AG08395 (cell line): ENCODE data around the gene SMIM7.
"Not testable (repeated sequence)": the region's sequence is repeated elsewhere in the genome, so short reads cannot be mapped to it uniquely, and the experiment has no call there.

ENCODE experiments used
- DNase-seq: peaks from one replicate; pipeline ENCODE4 v3.0.0; 2012; ENCODE audit warnings: mixed read lengths, low spot score

Gene SMIM7

DNA sequence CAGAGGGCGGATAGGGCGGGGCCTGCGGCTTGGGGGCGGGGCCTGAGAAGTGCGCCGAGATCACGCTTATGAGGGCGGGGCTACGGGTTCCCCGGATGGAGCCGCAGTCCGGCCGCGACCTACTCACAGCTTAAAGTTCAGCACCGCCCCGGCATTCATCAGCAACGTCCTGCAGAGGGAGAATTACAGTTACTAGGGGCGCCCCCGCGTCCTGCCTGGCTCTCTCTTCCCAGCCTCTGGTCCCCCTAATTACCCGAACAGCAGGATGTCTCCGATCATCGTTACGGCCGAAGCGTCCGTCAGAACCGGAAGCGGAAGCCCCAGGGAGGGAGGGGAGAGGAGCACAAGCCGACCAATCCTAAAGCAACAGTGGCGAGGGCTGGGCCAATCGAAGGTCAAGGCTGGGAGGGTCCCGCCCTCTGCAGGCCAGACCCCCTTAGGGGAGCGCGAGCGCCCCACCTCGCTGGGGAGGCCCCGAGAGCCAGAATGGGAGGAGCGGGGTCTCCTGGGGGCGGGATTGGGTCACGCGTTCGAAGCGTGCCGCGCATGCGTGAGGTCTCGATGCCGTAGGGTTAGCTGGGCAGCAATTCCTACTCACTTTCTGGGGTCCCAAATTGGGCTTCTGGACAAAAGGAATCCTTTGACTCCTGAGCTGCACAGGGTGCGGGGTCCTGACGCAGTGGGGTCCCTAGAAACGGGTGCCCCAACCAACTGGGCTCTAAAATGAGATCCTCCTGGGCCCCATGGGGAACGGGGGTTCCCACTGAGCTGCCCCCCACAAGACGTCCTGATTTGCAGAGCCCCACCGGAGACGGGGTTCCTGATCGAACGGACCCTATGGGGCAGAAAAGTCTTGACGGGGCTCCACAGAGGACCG lies at the start of gene SMIM7:
Gene SMIM7 (minus strand): TSS at position 313 of the 877 bp plus-strand sequence. CDS start 34 bp downstream, at position 279.
- DNase-seq: peak; percentile 100

DNA sequence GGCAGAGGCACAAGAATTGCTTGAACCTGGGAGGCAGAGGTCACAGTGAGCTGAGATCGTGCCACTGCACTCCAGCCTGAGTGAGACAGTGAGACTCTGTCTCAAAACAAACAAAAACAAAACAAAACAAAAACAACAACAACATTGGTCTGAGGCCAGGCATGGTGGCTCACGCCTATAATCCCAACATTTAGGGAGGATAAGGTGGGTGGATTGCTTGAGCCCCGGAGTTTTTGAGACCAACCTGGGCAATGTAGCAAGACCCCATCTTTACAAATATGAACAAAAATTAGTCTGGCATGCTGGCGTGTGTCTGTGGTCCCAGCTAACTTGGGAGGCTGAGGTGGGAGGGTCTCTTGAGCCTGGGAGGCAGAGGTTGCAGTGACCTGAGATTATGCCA lies 43.7 kb upstream of the SMIM7 start:
- DNase-seq: no peak

DNA sequence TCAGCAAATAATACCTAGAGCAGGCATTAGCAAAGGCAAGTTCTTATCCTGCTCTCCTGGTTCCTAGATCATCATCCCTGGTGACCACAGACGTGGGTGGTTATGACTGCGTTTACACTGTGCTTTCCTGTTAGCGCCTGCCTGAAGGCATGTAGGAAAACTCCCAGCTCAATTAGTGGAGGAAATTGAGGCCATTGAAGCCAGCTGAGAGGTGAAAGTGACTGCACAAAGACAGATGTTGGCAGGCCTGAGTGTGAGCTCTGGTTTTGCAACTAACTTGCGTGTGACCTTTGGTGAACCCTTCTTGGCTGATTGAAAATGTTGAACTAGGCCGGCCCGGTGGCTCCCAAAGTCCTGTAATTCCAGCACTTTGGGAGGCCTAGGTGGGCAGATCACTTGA lies 42.2 kb upstream of the SMIM7 start:
- peak; percentile 15 for DNase-seq

DNA sequence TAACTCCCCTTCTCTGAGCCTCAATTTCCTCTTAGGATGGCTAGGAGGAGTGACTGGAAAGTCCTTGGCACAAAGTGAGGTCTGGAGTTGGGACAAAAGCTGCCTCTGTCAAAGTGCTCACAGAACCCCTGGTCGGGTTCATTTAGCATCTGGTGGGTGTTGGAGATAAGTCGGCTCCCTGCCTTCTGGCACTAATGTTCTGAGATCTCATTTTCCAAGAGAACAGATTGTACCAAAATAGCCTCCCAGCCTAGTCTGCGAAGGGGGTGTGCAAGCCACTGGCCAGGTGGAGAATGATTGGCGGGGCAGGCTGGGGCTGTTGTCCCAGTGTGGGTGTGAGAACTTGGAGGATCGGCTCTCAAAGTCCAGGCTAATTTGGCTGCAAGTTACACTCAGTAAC lies 39.0 kb upstream of the SMIM7 start:
- no peak for DNase-seq

DNA sequence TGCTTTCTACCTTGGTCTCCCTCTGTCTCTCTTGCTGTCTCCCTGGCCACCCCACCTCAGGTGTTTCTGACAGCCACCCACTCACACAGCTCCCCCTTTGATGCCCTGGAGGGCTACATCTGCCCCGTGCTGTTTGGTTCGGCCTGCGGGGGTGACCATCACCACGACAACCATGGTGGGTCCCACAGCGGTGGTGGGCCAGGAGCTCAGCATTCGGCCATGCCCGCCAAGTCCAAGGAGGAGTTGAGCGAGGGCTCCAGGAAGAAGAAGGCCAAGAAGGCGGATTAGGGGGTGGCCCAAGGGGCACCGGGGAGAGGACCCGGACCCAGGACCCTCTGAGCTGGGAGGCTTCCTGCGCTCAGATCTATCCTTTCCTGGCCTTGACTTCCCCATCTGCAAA lies 28.1 kb upstream of the SMIM7 start:
- DNase-seq: no peak

DNA sequence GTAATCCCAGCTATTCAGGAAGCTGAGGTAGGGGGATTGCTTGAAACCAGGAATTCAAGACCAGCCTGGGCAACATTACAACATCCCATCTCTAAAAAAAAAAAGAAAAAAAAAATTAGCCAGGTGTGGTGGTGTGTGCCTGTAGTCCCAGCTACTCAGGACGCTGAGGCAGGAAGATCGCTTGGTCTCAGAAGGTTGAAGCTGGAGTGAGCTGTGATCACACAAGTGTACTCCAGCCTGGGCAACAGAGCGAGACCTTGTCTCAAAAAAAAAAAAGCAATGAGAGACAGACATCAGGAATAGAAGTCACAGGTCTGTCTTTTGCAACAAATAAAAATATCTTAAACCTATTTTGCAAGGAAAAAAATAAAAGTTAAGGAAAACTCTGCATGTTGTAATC lies 24.3 kb upstream of the SMIM7 start:
- no peak for DNase-seq

DNA sequence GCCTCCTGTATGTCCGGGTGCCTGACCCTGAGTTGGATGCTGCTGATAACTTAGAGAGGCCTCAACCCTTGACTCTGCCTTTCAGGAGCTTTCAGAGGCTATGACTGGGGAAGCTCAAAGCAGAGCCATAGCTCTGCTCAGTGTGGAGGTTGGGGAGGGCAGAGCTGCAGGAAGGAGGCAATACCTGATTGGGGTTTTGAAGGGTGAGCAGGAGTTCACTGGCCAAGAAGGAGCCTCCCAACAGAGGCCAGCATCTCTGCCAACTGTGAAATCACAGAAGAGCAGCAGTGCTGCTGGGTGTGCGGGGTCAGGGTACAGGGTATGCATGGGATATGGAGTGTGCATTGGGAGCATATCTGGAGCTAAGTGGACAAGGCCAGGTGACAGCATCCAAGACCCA lies 22.6 kb upstream of the SMIM7 start:
- no peak for DNase-seq

DNA sequence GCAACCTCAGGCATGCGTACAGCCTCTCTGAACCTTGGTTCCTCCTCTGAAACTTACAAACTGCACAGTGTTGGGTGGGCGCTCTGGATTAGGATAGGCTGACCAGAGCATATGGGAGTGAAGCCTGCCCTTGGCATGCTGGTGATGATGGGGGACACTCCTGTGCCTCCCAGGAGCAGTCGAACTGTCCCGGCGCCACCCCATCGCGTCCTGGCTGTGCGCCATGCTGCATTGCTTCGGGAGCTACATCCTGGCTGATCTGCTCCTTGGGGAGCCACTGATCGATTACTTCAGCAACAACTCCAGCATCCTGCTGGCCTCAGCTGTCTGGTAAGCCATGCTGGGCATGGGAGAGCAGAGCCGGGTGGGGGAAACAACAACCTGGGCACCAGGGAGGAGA lies 19.9 kb upstream of the SMIM7 start:
- DNase-seq: no peak

DNA sequence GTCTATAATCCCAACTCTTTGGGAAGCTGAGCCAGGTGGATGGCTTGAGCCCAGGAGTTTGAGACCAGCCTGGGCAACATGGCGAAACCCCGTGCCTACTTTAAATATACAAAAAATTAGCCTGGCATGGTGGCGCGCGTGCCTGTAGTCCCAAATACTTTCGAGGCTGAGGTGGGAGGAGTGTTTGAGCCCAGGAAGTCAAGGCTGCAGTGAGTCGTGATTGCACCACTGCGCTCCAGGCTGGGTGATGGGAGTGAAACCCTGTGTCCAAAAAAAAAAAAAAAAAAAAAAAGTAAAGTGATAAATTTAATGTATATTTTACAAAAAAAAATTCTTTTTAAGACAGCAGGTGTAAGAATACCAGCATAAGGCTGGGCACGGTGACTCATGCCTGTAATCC lies 18.6 kb upstream of the SMIM7 start:
- DNase-seq: no peak

DNA sequence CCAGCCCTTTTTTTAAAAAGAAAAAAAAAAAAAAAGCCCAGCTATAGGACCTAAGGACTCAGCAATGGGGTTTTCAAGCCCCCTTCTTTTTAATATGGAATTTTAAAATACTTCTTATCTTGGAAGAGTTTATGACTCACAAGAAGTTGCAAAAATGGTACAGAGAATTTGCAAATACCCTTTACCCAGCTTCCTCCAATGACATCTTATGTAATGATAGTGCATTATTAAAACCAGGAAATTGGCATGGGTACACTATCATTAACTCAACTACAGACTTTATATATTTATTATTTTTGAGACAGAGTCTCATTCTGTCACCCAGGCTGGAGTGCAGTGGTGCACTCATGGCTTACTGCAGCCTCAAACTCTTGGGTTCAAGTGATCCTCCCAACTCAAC lies 17.1 kb upstream of the SMIM7 start:
- no peak for DNase-seq

DNA sequence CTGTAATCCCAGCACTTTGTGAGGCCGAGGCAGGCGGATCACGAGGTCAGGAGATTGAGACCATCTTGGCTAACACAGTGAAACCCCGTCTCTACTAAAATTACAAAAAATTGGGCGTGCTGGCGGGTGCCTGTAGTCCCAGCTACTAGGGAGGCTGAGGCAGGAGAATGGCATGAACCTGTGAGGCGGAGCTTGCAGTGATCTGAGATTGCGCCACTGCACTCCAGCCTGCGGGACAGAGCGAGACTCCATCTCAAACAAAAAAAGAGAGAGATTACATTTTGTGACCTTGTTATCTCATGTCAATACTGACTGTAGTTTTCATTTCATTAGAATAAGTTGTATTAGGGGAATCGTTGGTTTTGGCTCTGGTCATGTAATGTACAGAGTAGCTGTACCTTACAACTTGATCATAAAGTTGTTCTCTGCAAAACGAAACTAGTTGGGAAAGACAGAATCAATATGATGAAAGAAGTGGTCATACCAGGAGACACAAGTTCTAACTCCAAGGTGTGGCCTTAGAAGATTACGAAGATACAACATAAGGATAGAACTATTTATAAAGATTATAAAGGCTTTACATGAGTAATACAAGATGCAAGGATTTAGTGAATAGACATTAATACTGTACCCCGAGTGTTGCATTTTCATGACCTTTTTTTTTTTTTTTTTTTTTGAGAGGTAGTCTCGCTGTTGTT lies 16.3 kb upstream of the SMIM7 start:
- no peak for DNase-seq

DNA sequence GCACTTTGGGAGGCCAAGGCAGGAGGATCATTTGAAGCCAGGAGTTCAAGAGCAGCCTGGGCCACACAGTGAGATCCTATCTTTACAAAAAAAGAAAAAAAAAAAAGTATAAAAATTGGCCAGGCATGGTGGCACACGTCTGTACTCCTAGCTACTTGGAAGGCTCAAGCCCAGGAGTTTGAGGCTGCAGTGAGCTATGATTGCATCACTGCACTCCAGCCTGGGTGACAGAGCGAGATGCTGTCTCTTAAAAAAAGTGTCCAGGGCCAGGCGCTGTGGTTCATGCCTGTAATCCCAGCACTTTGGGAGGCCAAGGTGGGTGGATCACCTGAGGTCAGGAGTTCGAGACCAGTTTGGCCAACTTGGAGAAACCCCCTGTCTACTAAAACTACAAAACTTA lies 13.9 kb upstream of the SMIM7 start:
- DNase-seq: not testable (repeated sequence)

DNA sequence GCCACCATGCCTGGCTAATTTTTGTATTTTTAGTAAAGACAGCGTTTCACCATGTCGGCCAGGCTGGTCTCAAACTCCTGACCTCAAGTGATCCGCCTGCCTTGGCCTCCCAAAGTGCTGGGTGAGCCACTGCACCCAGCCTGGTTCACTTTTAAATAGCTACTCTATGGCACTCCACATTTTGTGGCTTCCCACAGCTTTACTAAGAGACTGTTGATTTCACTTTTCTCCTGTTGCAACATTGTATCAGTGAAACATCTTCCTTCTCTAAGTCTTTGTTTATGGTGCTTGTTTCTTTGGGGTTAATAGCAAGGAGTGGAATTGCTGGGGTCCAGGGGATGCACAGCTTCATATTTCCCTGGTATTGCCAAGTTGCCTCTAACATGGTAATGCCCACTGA lies 13.3 kb upstream of the SMIM7 start:
- no peak for DNase-seq

DNA sequence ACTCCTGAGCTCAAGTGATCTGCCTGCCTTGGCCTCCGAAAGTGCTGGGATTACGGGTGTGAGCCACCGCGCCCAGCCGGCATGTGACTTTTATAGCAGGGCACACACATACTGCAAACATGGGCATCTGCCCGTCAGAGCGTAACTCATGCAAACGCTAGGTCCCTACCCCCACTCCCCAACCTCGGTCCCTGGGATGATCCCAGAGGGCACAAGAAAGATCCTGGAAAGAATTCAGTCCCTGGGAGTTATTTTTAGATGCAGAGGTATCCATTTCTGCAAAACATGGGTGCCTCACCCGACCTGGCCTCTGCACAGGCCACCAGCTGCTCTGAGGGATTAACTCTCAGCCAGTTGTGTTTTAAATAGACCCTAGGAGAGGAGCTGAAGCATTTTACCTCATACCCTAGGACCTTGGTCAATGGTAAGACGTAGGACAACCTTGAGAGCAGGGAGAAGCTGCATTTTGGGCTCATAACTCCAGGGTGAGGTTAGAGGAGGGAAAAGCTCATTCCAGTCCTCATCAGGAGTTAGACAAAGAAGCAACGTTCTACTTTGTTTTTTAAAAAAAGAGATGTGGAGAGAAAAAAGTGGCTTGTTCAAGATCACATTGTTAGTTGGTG lies 11.8 kb upstream of the SMIM7 start:
- DNase-seq: no peak

DNA sequence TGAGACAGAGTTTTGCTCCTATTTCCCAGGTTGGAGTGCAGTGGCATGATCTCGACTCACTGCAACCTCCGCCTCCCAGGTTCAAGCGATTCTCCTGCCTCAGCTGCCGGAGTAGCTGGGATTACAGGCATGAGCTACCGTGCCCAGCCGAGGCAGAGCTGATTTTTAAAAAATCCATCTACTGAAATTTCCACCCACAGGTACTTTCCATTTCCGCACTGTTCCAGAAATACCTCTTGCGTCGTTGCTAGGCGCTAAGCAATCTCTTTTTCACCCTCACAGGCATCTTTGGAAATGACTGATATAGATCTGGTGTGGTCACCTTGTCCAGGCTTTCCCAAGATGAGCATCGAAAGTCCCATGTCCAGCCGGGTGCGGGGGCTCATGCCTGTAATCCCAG lies 10.3 kb upstream of the SMIM7 start:
- DNase-seq: no peak

DNA sequence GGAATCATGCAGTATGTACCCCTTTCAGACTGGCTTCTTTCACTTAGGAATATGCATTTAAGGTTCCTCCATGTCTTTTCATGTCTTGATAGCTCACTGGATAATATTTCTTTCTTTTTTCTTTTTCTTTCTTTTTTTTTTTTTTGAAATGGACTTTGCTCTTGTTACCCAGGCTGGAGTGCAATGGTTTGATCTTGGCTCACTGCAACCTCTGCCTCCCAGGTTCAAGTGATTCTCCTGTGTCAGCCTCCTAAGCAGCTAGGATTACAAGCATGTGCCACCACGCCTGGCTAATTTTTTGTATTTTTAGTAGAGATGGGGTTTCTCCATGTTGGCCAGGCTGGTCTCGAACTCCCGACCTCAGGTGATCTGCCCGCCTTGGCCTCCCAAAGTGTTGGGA lies 8.8 kb upstream of the SMIM7 start:
- not testable (repeated sequence) for DNase-seq

DNA sequence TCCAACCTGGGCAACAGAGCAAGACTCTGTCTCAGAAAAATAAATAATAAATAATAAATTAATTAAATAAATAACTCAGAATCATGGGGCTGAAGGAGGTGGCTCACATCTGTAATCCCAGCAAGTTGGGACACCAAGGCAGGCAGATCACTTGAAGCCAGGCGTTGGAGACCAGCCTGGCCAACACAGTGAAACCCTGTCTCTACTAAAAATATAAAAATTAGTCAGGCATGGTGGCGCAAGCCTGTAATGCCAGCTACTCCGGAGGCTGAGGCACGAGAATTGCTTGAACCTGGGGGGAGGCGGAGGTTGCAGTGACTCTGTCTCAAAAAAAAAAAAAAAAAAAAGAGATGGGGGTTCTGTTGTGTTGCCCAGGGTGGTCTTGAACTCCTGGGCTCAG lies 8.2 kb upstream of the SMIM7 start:
- no peak for DNase-seq

DNA sequence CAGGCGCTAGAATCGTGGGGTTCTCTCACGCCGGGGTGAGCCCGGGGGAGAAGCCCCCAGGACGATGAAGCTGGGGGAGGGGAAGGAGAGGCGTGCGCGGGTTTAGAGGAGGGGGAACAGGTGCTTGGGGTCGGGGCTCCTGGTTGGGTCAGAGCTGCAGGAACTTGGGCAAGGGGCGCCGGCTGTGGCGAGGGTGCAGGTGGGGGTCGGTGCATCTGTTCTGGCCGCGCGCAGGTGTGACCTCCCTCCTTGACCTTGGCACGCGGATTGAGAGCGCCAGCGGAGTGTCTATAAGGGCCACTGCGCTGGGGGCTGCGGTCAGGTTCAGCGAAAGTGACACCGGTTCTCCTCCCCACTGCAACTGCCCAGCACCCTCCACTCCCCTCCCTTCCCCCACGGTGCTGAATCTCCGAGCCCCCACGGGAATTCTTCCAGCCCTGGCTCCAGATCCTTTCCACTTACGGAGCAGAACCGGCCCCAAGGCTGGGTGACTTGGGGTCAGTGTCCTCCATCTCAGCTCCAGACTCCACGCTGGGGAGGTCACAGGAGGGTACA lies 1.6 kb upstream of the SMIM7 start:
- DNase-seq: no peak

DNA sequence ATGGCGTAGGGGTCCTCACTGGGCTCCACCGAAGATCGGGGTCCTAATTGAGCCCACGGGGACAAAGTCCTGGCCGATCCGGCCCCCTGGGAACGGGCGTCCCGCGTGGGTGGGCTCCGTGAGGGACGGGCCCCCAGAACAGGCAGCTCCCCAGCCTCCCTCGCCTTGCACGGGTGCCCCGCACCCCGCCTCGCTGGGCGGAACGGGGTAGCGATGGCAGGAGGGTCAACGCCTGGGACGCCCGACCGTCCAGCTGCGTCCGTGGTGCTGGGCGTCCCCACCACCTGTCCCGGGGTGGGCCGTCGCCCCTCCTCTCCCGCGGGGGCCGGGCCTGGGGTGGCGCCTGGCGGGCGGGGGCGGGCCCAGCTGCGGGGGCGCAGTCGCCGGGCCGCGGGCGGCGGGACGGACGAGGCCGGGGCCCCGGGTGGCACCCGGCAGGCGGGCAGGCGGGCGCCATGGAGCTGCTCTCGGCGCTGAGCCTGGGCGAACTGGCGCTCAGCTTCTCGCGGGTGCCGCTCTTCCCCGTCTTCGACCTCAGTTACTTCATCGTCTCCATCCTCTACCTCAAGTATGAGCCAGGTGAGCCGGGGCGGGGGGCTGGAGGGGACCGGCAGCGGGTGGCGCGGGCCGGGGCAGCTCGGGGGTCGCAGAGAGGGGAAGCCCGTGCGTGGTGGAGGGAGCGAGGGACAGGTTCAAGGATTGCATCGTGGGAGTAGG lies 977 bp upstream of the SMIM7 start, which contains the start of gene TMEM38A:
Gene TMEM38A (plus strand): TSS at position 377 of the 717 bp plus-strand sequence. CDS start 79 bp downstream, at position 456.
- DNase-seq: peak; percentile 34

DNA sequence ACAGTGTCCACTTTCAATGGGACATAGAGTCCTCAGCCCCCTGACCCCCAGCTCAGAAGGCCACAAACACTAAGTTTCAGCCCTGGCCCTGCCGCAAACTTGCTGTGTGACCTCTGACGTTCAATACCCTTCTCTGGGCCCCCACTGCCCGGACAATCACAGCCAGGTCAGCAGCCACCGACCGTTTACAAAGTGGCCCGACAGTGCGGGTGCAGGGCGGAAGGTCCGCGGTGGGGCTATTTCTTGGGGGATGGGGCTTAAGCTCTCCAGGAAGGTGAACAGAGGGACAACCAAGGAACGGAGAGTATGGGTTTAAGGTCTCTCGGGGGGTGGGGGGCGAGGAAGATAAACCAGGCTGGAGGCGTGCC lies 496 bp downstream of the SMIM7 start:
- no peak for DNase-seq

DNA sequence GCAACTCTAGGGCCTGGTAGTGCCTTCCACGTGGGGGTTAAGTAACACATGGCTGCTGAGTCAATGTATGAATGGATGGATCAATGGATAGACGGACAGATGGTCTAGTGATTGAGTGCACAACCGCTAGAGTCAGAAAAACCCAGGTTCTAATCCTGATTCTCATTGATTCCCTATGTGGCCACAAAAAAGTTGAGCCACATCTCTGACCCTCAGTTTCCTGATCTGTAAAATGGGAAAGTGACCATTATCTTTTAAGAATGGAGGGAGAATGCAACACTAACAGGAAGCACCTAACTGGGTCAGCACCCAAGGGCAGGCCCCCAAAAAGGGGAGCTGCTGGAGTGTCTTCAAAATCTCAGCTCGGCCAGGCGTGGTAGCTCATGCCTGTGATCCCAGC lies 2.6 kb downstream of the SMIM7 start:
- DNase-seq: no peak

DNA sequence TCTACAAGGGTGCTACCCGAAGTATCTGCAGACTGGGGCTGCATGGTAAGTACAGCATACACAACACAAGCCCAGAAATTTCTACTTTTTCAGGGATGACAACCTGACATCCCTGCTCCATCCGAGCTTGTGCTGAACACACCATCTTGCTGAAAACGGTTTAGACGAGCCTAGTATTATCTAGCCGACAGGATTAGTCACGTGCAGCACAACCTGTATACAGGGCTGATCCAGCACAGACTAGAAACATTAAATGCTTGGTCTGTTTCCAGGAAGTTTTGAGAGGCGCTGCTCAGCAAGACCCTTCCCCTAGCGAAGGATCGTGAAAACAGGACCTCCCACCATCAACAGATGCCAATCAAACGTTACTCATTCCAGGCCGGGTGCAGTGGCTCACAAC lies 4.2 kb downstream of the SMIM7 start:
- DNase-seq: no peak
